K562 (cell line): ENCODE results near the gene SNRPF. TPM values are rescaled to one million over a fixed set of nuclear protein-coding genes. Genes with fewer than 3 reads are reported as not detected.
"Not testable (repeated sequence)": the region's sequence is repeated elsewhere in the genome, so short reads cannot be mapped to it uniquely, and the experiment has no call there.

Experiments
- ATAC-seq: fragments of 200-7000 bp; cut with Tn5 transposase; 3 replicates; pipeline ENCODE4 v1.9.1; 2020; ENCODE audit warnings: moderate library complexity
- BruUV-seq: library from RNA; stranded (reverse); fragments of 400-500 nt; replicated peaks from 2 replicates; lab custom pipeline; 2021; lab: Mats Ljungman, UMichigan
- CTCF ChIA-PET: fragments of 300-600 bp; formaldehyde crosslinking; extraction: SDS; loops from one replicate; lab custom pipeline; 2021; ENCODE audit warnings: low intra/inter-chr PET ratio; lab: Yijun Ruan, JAX
- POLR2A ChIA-PET: fragments of 300-600, 350-650 bp; sonication (Branson Sonifier 250); formaldehyde crosslinking; extraction: SDS; loops from one replicate; lab custom pipeline; 2021; ENCODE audit warnings: antibody characterized with exemption, inconsistent platforms; lab: Yijun Ruan, JAX
- DNase-seq, 4 experiments: peaks; one replicate each; pipeline versions ENCODE4 v3.0.0 to v3.0.0-alpha.2; 2011 to 2018; ENCODE audit warnings: low spot score in 3 of 4, mixed read lengths in 3 of 4; ENCODE audit errors: extremely low read depth in 1 of 4
- FAIRE-seq: peaks from 2 replicates; lab custom pipeline; 2011; peaks lifted over from hg19 to GRCh38; lab: Jason Lieb, UNC
- H2AFZ ChIP-seq: 2 replicates; pipeline ENCODE4 v1.6.0; 2011; ENCODE audit warnings: low read depth, low read length, control low read depth, inconsistent platforms
- H3K27ac ChIP-seq: fragments of 200-600 bp; 3 replicates; pipeline ENCODE4 v1.8.0; 2011; ENCODE audit warnings: low read depth, mild to moderate bottlenecking, control low read depth, inconsistent platforms, low read length, moderate library complexity, mixed read lengths; ENCODE audit errors: extremely low read depth
- H3K27me3 ChIP-seq, 2 experiments: fragments of 300-600 bp in 1 of 2; 2 replicates in 1 of 2; 3 replicates in 1 of 2; pipeline versions ENCODE4 v1.6.0 to v1.8.0; 2011; ENCODE audit warnings: inconsistent platforms in 2 of 2, low read length in 2 of 2, mild to moderate bottlenecking in 1 of 2, mixed read lengths in 1 of 2, moderate library complexity in 1 of 2; ENCODE audit not compliant: control insufficient read depth in 2 of 2, insufficient read depth in 2 of 2
- H3K36me3 ChIP-seq: fragments of 300-600 bp; 3 replicates; pipeline ENCODE4 v1.8.0; 2011; ENCODE audit warnings: mild to moderate bottlenecking, low read length, inconsistent platforms; ENCODE audit not compliant: control insufficient read depth, insufficient read depth
- H3K4me1 ChIP-seq, 2 experiments: fragments of 200-600 bp in 1 of 2; replicated peaks in 1 of 2; 2 replicates in 1 of 2; 3 replicates in 1 of 2; pipeline versions ENCODE4 v1.5.1 to v1.8.0; 2011; ENCODE audit warnings: inconsistent platforms in 2 of 2, low read length in 2 of 2, mild to moderate bottlenecking in 1 of 2, mixed read lengths in 1 of 2, moderate library complexity in 1 of 2; ENCODE audit not compliant: control insufficient read depth in 2 of 2, insufficient read depth in 2 of 2
- H3K4me2 ChIP-seq: 2 replicates; pipeline ENCODE4 v1.6.1; 2011; ENCODE audit warnings: low read length, control low read depth, inconsistent platforms, mixed read lengths; ENCODE audit not compliant: insufficient read depth
- H3K4me3 ChIP-seq: fragments of 200-600 bp; sonication (generic), shearing (Covaris generic); 2 replicates; pipeline ENCODE4 v1.5.1; 2016; ENCODE audit warnings: control low read depth, inconsistent platforms
- H3K79me2 ChIP-seq: fragments of 200-600 bp; 3 replicates; pipeline ENCODE4 v1.8.0; 2011; ENCODE audit warnings: low read length, inconsistent platforms; ENCODE audit not compliant: control insufficient read depth, insufficient read depth
- H3K9ac ChIP-seq, 2 experiments: 2 replicates each; pipeline versions ENCODE4 v1.6.0 to v1.6.1; 2011; ENCODE audit warnings: low read depth in 2 of 2, low read length in 2 of 2, control low read depth in 1 of 2, inconsistent platforms in 1 of 2, mild to moderate bottlenecking in 1 of 2, mixed read lengths in 1 of 2; ENCODE audit not compliant: insufficient read depth in 1 of 2
- H3K9me1 ChIP-seq: one replicate; pipeline ENCODE4 v1.6.0; 2011; ENCODE audit warnings: inconsistent platforms, mild to moderate bottlenecking, low read length, moderate library complexity; ENCODE audit not compliant: control insufficient read depth, insufficient read depth
- H3K9me3 ChIP-seq: replicated peaks from 2 replicates; pipeline ENCODE4 v1.5.1; 2011; ENCODE audit warnings: low read depth, low read length, inconsistent platforms; ENCODE audit not compliant: control insufficient read depth, insufficient read depth
- H4K20me1 ChIP-seq: replicated peaks from 2 replicates; pipeline ENCODE4 v1.6.1; 2011; ENCODE audit warnings: low read length, inconsistent platforms, mixed read lengths; ENCODE audit not compliant: control insufficient read depth, insufficient read depth
- ERF ChIP-seq: fragments of 450-650 bp; formaldehyde crosslinking; IDR thresholded peaks from 2 replicates; pipeline ENCODE4 v1.4.0; 2020; ENCODE audit warnings: mild to moderate bottlenecking, mixed read lengths
- GATAD2A ChIP-seq: fragments of 450-650 bp; IDR thresholded peaks from 2 replicates; pipeline ENCODE4 v1.6.1; 2017
- MYC ChIP-seq, 2 experiments: fragments of 250-450 bp in 1 of 2; sonication (Bioruptor Pico) in 1 of 2; IDR thresholded peaks; 2 replicates each; pipeline versions ENCODE4 v1.5.1 to v1.6.1; 2012 to 2021; ENCODE audit warnings: low read depth in 2 of 2, borderline replicate concordance in 1 of 2, improper control_type of control experiment in 1 of 2, low read length in 1 of 2, mild to moderate bottlenecking in 1 of 2, moderate library complexity in 1 of 2
- REST ChIP-seq, 2 experiments: fragments of 450-650 bp; formaldehyde crosslinking in 1 of 2; IDR thresholded peaks; 2 replicates each; pipeline versions ENCODE4 v1.4.0 to v1.6.1; 2014 to 2020; ENCODE audit warnings: mild to moderate bottlenecking in 2 of 2, borderline replicate concordance in 1 of 2, low read depth in 1 of 2
- WGBS: fragments of 100-300 bp; shearing (Covaris generic); methylation state at CpG from one replicate; pipeline ENCODE4 v1.1.6; 2016; ENCODE audit warnings: low coverage, mixed read lengths; ENCODE audit not compliant: insufficient coverage; ENCODE audit errors: missing lambda C conversion rate; 5-methylcytosine and 5-hydroxymethylcytosine counted together
- in situ Hi-C: fragments of 300-500 bp; cut with MboI; formaldehyde crosslinking; loops from 4 replicates; pipeline ENCODE4 v1.15.0; 2018; ENCODE audit warnings: inconsistent platforms, mixed read lengths
- intact Hi-C: fragments of 100-400 bp; cut with micrococcal nuclease; formaldehyde crosslinking; loops from 2 replicates; pipeline ENCODE4 v1.14.2; 2022
- polyA plus RNA-seq, 8 experiments: library from polyadenylated mRNA; depleted of rRNA in 4 of 8; stranded (reverse) in 5 of 8; unstranded in 3 of 8; fragments of >200 nt; fragmentation: Nextera tagmentation in 2 of 8; fragmentation: Illumina TruSeq in 1 of 8; extraction: Ambion mirVana in 2 of 8; extraction: Trizol in 1 of 8; gene quantifications; 2 replicates each; pipeline versions ENCODE4 v1.2.1 to v1.2.3, GENCODE V29; 2011 to 2014; ENCODE audit warnings: inconsistent platforms in 1 of 8, missing spikeins in 1 of 8
- total RNA-seq, 7 experiments: library from RNA; depleted of rRNA in 6 of 7; stranded (reverse); fragments of >200 nt in 6 of 7; fragmentation: Illumina TruSeq in 2 of 7; extraction: Trizol in 2 of 7; gene quantifications; 2 replicates each; pipeline versions ENCODE4 v1.2.1 to v1.2.3, GENCODE V29; 2011 to 2021; ENCODE audit warnings: low replicate concordance in 1 of 7

The SNRPF gene
- total and polyA plus RNA-seq, 9 of the 15 experiments (the other 6 are each of a cell fraction or from before 2014, with no cell fraction given), result 37.9 to 205 (median 93.6) TPM

GRCh38 chr12:95810411-95810810 lies 48.3 kb upstream of the SNRPF start (continued):
- TF ChIP-seq MYC (IDR thresholded peaks at IDR 0.05; ENCODE audit: low read depth, low read length) (no peak), MYC (CRISPR knock-in tag; IDR thresholded peaks at IDR 0.05; ENCODE audit: borderline replicate concordance, low read depth) (no peak), GATAD2A (no peak)

DNA sequence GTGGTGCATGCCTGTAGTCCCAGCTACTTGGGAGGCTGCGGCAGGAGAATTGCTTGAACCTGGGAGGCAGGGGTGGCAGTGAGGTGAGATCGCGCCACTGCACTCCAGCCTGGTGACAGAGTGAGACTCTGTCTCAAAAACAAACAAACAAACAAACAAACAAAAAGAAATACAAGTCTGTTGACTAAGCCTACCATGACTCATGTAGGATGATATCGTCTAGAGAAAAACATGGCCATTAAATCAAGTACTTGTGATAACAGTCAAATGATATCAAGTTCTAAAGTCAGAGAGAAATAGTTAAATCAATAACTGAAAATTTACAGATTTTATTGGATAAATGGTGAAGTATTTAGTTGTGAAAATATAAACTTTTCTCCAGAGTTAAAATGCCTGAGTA lies 46.6 kb upstream of the SNRPF start:
- H4K20me1 ChIP-seq, H3K36me3 ChIP-seq, H3K27me3 ChIP-seq, intact Hi-C loops, H3K27ac ChIP-seq, DNase-seq, H3K4me2 ChIP-seq, H2AFZ ChIP-seq, BruUV-seq, H3K4me1 ChIP-seq, H3K9me3 ChIP-seq, H3K9me1 ChIP-seq, FAIRE-seq, CTCF ChIA-PET, H3K79me2 ChIP-seq, POLR2A ChIA-PET, H3K4me3 ChIP-seq, ATAC-seq, H3K9ac ChIP-seq: not testable (repeated sequence)
- 2% methylated on average over 4 of the region's 4 CpGs for WGBS
- in situ Hi-C loops, result loop anchor here (10.0 kb wide), 1 partner anchor 187 kb away; no protein-coding TSS in a partner anchor

DNA sequence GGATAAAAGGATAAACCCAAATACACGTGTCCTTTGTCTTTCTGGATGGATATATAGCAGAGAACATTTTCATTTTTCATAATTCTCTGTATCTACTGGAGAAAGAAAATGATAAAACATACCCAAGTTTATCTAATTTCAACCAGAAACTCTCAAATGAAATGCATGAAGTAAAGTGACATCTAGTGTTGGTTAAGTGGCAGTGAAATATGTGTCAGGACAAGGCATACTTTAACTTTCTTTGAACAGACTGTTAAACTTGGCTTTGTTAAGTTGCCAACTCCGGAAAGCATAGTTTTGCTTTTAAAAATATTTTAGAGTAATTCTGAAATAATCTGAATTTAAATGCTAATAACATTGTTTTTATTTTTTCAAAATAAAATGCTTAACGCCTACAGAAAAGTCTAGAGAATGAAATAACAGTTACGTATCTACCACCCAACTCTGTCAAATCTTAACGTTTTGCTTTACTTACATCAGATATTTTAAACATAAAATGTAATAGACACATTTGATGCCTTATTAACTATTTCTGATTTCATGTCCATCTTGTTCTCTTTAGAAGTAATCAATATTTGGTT lies 43.0 kb upstream of the SNRPF start:
- no peak overlapping the region for H3K4me2 ChIP-seq
- no peaks in the 10 kb centered on the region for H3K36me3 ChIP-seq
- in situ Hi-C loops (loop anchor here (10.0 kb wide), 1 partner anchor 191 kb away; no protein-coding TSS in a partner anchor), intact Hi-C loops (loop anchor here (1.0 kb wide), 2 partner anchors 192 to 233 kb away; no protein-coding TSS in a partner anchor)
- no peaks in the 10 kb centered on the region for H3K9me1 ChIP-seq
- H3K4me3 ChIP-seq, result no peak overlapping the region
- no peaks in the 10 kb centered on the region for H3K9me3 ChIP-seq
- ATAC-seq (peak; percentile 79), FAIRE-seq (peak; percentile 87), DNase-seq (peak in 2 of 4 experiments; percentile 15 to 16)
- H3K79me2 ChIP-seq, result no peaks in the 10 kb centered on the region
- WGBS, result 16% methylated on average over 5 of the region's 5 CpGs
- no peaks in the 10 kb centered on the region for H3K4me1 ChIP-seq
- no TSS peak for BruUV-seq
- ChIA-PET POLR2A (no interaction called here), CTCF (interaction anchor here (0.5 to 0.8 kb wide), 3 partner anchors 234 to 355 kb away, joined by 3 read pairs; no protein-coding TSS in a partner anchor)
- no peak overlapping the region for H2AFZ ChIP-seq
- peaks cover 0 to 8% of the 10 kb centered on the region in 2 experiments; a peak in 4 of 5 replicates for H3K27me3 ChIP-seq
- H3K9ac ChIP-seq, result no peak overlapping the region
- H4K20me1 ChIP-seq, result no peaks in the 10 kb centered on the region
- no peak overlapping the region for H3K27ac ChIP-seq
- TF ChIP-seq REST (IDR thresholded peaks at IDR 0.05; ENCODE audit: borderline replicate concordance) (peak; percentile 45; the same call in 1 of the 2 replicates), REST (CRISPR knock-in tag; IDR thresholded peaks at IDR 0.05; ENCODE audit: low read depth) (no peak), ERF (CRISPR knock-in tag) (no peak)
